Measurements from ENCODE around the gene PPP1R1C. TPM values are rescaled to one million over a fixed set of nuclear protein-coding genes. Genes with fewer than 3 reads are reported as not detected.

Gene PPP1R1C
- total RNA-seq, 1 donor from 2014 or later = not detected

DNA sequence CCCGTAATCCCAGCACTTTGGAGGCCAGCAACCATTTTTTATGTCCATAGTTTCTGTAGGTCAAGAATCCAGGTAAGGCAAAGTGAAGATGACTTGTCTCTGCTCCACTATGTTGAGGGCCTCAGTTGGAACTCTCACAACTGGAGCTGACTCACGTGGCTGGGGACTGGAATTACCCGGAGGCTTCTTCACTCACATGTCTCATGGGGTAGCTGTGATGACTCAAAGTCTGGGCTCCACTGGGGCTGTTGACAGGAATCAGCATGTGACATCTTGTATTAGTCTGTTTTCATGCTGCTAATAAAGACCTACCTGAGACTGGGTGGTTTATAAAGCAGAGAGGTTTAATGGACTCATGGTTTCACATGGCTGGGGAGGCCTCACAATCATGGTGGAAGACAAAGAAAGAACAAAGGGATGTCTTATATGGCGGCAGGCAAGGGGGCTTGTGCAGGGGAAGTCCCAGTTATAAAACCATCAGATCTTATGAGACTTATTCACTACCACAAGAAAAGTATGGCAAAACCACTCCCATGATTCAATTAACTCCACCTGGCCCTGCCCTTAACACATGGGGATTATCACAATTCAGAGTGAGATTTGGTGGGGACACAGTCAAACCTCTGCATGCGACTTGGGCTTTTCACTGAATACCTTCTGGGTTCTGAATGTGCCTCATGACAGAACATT, 7.8 kb upstream of the PPP1R1C start:
- intact Hi-C loops (cut with micrococcal nuclease) = no loop called here

DNA sequence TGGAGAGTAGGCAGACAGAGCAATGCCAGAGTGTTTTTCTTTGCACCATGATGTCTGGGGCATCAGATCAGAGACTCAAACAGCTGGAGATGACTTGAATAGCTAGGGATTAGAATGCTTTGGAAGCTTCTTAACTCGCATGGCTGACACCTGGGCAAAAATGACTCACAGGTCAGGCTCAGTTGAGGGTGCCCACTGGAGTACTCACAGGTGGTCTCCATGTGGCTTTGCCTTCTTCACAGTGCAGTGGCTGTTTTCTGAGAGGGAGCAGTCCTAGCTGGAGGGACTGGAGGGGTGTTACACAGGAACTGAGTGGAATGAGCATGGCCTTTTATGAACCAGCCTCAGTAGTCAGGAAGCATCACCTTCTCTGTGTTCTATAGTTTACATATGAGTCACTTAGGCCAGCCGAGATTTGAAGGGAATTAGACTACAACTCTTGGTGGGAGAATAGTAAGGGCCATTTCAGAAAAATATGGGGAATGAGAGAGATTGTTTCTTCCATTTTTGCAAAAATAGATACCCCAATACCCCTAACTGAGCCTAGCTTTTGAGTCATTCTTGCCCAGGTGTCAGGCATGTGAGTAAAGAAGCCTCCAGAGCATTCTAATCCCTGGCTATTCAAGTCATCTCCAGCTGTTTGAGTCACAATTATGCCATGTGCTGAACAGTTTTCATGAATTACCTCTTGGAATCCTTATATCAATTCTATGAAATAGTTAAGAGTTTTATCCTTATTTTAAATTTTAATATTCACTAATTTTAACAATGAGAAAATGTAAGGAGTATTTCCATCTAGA, 7.1 kb upstream of the PPP1R1C start:
- Mint-ChIP-seq H3K27me3 (ENCODE audit: low read depth) (peaks cover 3% of the 10 kb centered on the region), H3K9me3 (no peaks in the 10 kb centered on the region), H3K27ac (no peak overlapping the region), H3K4me3 (ENCODE audit: low read depth) (no peak overlapping the region), H3K36me3 (ENCODE audit: low read depth) (no peaks in the 10 kb centered on the region), H3K4me1 (ENCODE audit: low read depth) (peaks cover 2% of the 10 kb centered on the region)
- intact Hi-C loops (cut with micrococcal nuclease) = no loop called here
- no peak for DNase-seq (ENCODE audit: low spot score)

More for the DNA sequence above, 7.8 kb upstream of the PPP1R1C start:
- no peak for DNase-seq (ENCODE audit: low spot score)
- Mint-ChIP-seq H3K36me3 (ENCODE audit: low read depth) (no peaks in the 10 kb centered on the region), H3K4me1 (ENCODE audit: low read depth) (peaks cover 2% of the 10 kb centered on the region), H3K4me3 (ENCODE audit: low read depth) (no peak overlapping the region), H3K27ac (no peak overlapping the region), H3K9me3 (no peaks in the 10 kb centered on the region), H3K27me3 (ENCODE audit: low read depth) (peaks cover 3% of the 10 kb centered on the region)

DNA sequence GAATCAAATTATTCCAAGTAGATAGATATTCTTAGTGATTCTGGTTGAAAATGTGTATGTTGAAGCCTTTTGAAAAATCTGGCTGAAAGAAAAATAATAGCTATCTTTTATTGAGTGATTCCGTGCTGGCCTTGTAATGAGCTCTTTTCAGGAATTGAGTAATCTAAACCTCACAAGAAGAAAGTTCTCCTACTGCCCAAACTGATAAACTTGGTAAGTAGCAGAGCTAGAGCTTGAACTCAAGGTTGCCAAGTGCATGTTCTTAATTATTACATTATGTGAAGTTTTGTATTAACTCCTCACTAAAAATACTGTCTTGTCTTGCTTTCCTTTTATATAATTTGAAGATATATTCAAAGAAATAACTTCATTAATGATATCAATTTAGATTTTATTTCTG, 1.6 kb upstream of the PPP1R1C start:
- Mint-ChIP-seq H3K4me3 (ENCODE audit: low read depth) (no peak overlapping the region), H3K4me1 (ENCODE audit: low read depth) (no peaks in the 10 kb centered on the region), H3K27ac (no peak overlapping the region), H3K9me3 (no peaks in the 10 kb centered on the region), H3K36me3 (ENCODE audit: low read depth) (no peaks in the 10 kb centered on the region), H3K27me3 (ENCODE audit: low read depth) (peaks cover 15% of the 10 kb centered on the region)
- no peak for DNase-seq (ENCODE audit: low spot score)
- intact Hi-C loops (cut with micrococcal nuclease) = no loop called here

DNA sequence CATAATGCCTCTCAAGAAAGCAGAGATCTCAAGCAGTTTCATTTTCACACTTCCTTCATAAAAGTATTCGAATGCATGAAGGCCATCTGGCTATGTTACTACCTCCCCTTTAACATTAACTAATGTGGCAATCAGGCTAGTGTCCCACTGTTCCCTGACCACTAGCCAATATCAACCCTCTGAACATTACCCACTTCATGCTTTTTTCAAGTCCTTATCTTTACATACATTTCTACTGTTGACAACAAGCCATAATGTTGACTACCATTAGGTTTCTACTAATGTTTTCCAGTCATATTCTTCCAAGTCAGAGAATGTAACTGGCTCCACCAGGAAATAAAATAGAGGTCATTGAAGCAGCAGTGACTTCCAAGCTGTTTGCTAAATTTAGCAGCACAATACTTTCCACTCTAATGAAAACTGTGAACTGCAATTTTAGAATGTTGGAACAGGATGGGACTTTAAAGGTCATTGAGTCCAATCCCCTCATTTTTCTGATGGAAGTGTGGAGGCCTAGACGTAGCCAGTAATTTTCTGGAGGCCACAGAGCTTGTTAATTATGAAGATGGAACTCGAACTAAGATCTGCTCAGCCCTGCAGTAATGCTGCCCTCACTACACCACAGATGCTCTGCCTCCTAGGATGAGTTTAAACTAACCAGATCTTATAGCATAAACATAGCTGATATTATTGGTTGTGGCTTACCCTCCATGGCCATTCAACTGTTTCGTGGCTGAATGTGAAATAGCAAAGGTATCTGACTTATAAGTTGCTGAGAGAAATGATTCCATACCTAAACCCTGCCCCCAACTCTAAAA, 630 bp upstream of the PPP1R1C start:
- H3K4me1 Mint-ChIP-seq (ENCODE audit: low read depth) = no peaks in the 10 kb centered on the region
- H3K4me3 Mint-ChIP-seq (ENCODE audit: low read depth) = no peak overlapping the region
- H3K27ac Mint-ChIP-seq = no peak overlapping the region
- no peak for DNase-seq (ENCODE audit: low spot score)
- no peaks in the 10 kb centered on the region for H3K9me3 Mint-ChIP-seq
- no peaks in the 10 kb centered on the region for H3K36me3 Mint-ChIP-seq (ENCODE audit: low read depth)
- H3K27me3 Mint-ChIP-seq (ENCODE audit: low read depth) = peaks cover 20% of the 10 kb centered on the region
- intact Hi-C loops (cut with micrococcal nuclease) = no loop called here

DNA sequence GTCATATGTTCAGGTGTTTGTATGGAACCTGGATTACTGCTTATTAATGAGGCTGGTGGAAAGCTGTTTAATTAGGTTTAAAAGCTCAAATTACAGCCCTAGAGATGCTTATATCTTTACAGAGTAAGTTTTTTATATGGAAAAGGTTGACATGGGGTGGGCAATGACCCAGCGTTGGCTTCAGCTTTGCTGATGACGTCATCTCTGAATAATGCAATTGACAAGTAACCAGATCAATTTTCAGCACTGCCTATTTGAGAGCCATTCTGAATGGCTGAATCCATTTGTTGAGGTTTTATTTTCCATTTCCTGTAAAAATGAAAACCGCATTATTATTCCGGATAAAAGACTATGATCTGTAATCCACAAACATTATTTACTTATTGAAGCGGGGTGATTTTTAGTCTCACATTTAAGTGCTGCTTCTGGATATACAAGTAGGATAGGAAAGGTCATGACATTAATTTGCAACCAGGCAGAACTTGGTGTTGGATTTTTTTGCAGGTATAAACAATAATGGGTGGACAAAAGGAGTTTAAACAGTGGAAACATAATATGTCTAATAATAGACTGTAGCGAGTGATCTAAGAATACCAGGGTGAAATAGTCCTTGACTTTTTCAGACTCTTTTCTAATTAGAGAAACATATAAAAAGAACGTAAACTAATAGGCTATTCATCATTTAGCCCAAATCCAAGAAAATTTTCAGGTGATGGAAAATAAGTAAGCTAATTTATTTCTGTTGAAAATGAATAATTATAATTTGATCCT, 2.7 kb downstream of the PPP1R1C start:
- no peak for DNase-seq (ENCODE audit: low spot score)
- Mint-ChIP-seq H3K27ac (no peak overlapping the region), H3K4me1 (ENCODE audit: low read depth) (no peaks in the 10 kb centered on the region), H3K36me3 (ENCODE audit: low read depth) (no peaks in the 10 kb centered on the region), H3K27me3 (ENCODE audit: low read depth) (peaks cover 25% of the 10 kb centered on the region), H3K9me3 (no peaks in the 10 kb centered on the region), H3K4me3 (ENCODE audit: low read depth) (no peak overlapping the region)
- intact Hi-C loops (cut with micrococcal nuclease) = no loop called here

DNA sequence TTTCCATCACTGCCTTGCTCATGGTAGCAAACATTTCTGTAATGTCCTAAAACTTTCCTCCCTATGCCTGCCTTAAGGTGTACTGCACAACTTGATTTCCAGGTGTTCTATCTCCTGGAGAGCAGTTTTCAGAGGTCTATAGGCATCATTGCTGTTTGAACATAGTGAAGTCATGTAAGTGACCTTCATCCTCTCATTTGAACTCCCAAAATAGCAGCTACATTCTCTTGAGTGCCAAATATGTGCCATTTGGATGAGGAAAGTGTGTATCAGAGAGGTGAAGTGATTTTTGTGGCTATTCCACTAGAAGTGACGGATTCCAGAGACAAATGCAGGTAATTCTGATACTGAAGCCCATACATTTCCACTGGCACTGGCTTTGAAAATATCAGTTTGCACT, 3.4 kb downstream of the PPP1R1C start:
- DNase-seq (ENCODE audit: low spot score) = no peak
- Mint-ChIP-seq H3K36me3 (ENCODE audit: low read depth) (no peaks in the 10 kb centered on the region), H3K27me3 (ENCODE audit: low read depth) (peaks cover 25% of the 10 kb centered on the region), H3K4me1 (ENCODE audit: low read depth) (no peaks in the 10 kb centered on the region), H3K9me3 (no peaks in the 10 kb centered on the region), H3K4me3 (ENCODE audit: low read depth) (no peak overlapping the region), H3K27ac (no peak overlapping the region)
- intact Hi-C loops (cut with micrococcal nuclease) = no loop called here

DNA sequence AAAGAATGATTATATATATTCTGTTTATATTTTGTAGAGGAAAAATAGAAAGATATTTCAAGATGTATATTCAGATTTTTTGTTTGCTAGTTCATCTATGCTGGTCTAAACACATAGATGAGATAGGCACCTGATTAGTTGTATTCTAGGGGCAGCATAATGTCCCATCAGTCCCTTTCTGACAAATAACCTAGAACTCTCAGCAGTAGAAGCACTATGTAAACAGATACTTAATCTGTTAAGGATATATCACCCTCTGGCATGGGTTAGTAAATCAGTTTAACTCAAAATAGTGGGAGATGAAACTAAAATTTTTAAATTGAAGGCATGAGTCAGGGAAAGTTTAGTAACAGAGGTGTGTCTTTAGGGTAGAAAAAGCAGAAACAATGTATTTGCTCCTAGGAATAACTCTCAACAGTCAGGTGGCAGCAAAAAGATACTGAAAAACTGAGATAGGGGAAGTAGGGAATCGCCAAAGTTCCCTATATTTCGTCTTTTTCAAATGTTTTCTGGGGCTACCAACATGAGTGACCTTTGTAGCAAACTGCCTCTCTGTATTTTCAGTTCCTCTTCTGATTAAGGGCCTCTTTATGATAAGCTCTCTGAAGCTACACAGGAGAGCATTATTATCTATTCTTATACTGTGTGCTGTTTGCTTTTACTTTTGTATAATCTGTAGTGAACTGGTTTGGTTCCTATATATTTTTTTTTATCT, 5.7 kb downstream of the PPP1R1C start:
- no peaks in the 10 kb centered on the region for H3K9me3 Mint-ChIP-seq
- no peak overlapping the region for H3K4me3 Mint-ChIP-seq (ENCODE audit: low read depth)
- no peak for DNase-seq (ENCODE audit: low spot score)
- H3K4me1 Mint-ChIP-seq (ENCODE audit: low read depth) = no peaks in the 10 kb centered on the region
- intact Hi-C loops (cut with micrococcal nuclease) = no loop called here
- peaks cover 22% of the 10 kb centered on the region for H3K27me3 Mint-ChIP-seq (ENCODE audit: low read depth)
- no peaks in the 10 kb centered on the region for H3K36me3 Mint-ChIP-seq (ENCODE audit: low read depth)
- H3K27ac Mint-ChIP-seq = no peak overlapping the region

DNA sequence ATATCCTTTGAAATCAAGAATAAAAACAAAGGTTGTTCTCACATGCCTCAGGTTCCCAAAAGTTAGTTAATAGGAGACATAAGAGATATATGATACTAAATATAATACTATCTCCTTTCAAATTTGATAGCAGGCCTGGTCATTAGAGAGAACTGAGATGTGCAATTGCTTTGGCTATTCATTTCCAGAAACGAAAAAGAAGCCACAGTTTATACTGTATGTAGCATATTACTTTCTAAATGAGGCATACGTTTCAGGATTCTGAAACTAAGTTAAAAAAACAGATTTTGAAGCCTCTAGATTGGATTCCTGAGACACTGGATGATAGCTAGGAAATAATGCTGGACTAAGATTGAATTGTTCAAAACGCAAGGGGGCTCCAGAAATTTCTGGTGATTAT, 7.1 kb downstream of the PPP1R1C start:
- intact Hi-C loops (cut with micrococcal nuclease) = no loop called here
- Mint-ChIP-seq H3K36me3 (ENCODE audit: low read depth) (no peaks in the 10 kb centered on the region), H3K4me1 (ENCODE audit: low read depth) (no peaks in the 10 kb centered on the region)

DNA sequence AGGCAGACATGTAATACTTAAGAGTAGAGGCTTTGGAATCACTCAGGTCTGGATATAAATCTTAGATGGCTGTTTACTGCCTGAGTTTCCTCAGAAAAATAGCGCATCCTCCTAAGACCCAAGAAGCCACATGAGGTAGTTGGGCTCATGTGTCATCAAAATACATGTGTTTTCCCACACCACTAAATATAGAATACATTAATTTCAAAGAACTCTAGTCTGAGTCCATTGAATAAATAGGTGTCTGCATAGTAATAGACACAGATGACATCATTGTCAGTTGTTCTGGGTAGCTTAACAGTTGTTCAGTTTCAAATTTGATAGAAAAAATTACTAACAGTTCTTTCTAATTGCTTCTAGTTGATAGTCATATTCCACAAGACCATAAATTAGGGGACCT, 9.6 kb downstream of the PPP1R1C start:
- Mint-ChIP-seq H3K9me3 (no peaks in the 10 kb centered on the region), H3K4me3 (ENCODE audit: low read depth) (no peak overlapping the region), H3K27me3 (ENCODE audit: low read depth) (peaks cover 8% of the 10 kb centered on the region), H3K4me1 (ENCODE audit: low read depth) (no peaks in the 10 kb centered on the region), H3K36me3 (ENCODE audit: low read depth) (no peaks in the 10 kb centered on the region), H3K27ac (no peak overlapping the region)
- DNase-seq (ENCODE audit: low spot score) = no peak
- intact Hi-C loops (cut with micrococcal nuclease) = no loop called here

More for the DNA sequence above, 7.1 kb downstream of the PPP1R1C start:
- DNase-seq (ENCODE audit: low spot score) = no peak
- no peak overlapping the region for H3K27ac Mint-ChIP-seq
- H3K4me3 Mint-ChIP-seq (ENCODE audit: low read depth) = no peak overlapping the region
- H3K9me3 Mint-ChIP-seq = no peaks in the 10 kb centered on the region
- H3K27me3 Mint-ChIP-seq (ENCODE audit: low read depth) = peaks cover 19% of the 10 kb centered on the region

DNA sequence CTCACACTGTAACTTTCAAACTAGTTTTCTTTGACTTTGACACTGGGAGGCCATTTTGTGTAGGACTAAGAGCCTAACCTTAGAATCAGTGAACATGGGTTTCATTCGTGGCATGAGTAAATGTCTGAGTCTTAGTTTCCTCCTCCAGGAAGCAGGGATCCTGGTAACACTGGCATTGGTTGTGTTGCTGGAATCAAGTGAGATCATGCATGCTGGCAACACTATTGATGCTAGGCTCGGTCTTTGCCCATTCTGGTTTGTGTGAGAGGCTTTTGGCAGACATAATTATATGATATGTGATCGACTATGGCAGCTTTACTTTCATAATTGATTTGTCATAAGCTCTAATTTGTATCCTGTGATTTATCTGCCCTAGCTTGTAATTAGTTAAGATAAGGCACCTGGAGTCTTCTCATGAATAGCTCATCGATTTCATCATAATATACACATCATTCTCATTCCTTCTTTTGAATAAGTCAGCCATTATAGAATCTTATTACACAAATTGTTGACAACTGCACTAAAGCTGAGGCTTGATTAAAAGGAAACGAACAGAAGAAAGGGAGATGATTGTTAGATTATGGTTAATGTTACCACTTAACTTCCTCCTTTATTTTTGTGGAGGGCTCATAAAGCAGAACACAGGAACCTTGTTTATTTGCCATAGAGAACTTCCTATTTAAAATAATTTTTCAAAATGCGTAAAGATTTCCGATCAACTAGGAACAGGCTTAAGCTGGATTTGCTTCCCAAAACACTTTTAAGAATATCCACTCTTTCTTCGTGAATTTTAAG, 12.6 kb downstream of the PPP1R1C start:
- Mint-ChIP-seq H3K27ac (no peak overlapping the region), H3K4me3 (ENCODE audit: low read depth) (no peak overlapping the region), H3K9me3 (no peaks in the 10 kb centered on the region), H3K4me1 (ENCODE audit: low read depth) (no peaks in the 10 kb centered on the region), H3K36me3 (ENCODE audit: low read depth) (no peaks in the 10 kb centered on the region), H3K27me3 (ENCODE audit: low read depth) (peaks cover 3% of the 10 kb centered on the region)
- intact Hi-C loops (cut with micrococcal nuclease) = no loop called here
- no peak for DNase-seq (ENCODE audit: low spot score)

DNA sequence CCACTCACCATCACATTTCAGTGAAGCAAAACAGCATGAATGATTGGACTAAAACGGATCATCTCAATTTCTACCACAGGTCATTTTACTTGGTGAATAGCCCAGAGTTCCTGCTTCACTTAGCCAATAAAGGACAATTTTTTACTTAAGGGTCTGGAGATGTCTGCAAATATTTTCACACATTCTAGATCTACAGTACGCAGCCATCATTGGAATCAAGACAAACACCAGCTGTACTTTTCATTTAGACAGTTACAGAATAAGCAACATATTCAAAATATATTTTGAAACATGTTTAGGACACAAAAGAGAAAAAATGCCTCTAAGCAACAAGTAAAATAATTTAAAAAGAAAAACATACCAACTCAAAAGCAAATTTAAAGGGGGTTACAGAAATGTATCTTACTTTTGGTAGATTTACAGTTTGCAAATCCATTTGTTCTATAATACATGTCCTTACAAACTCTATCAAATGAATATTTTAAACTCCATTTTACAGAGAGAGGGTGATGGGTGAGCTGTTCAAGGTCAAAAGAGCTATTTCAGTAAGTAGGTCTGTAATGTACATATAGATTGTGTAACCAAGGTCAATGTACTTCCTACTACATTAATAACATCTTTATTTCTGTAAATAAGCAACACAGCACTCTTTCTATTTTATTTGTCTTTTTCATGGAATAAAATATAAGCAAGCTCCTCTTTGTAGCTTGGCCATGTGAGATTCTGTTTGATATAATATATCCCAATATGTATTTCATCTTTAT, 13.4 kb downstream of the PPP1R1C start:
- DNase-seq (ENCODE audit: low spot score) = no peak
- Mint-ChIP-seq H3K27ac (no peak overlapping the region), H3K9me3 (no peaks in the 10 kb centered on the region), H3K4me3 (ENCODE audit: low read depth) (no peak overlapping the region), H3K4me1 (ENCODE audit: low read depth) (no peaks in the 10 kb centered on the region), H3K27me3 (ENCODE audit: low read depth) (peaks cover 3% of the 10 kb centered on the region), H3K36me3 (ENCODE audit: low read depth) (no peaks in the 10 kb centered on the region)
- intact Hi-C loops (cut with micrococcal nuclease) = no loop called here
